Smooth muscle cell of the brain vasculature (primary cell): ENCODE measurements around the gene EXOSC6.
A peak's percentile ranks its signal among the peaks of the same experiment; 100 is the strongest.
"Not testable (repeated sequence)": the region's sequence is repeated elsewhere in the genome, so short reads cannot be mapped to it uniquely, and the experiment has no call there.

ENCODE experiments used
- DNase-seq: peaks from one replicate; pipeline ENCODE4 v3.0.0-alpha.2; 2012; ENCODE audit warnings: low read depth, low spot score

Gene EXOSC6

GRCh38 chr16:70251629-70252354, at the start of gene EXOSC6:
TSS of gene EXOSC6 (minus strand) at chr16:70251940. CDS start at chr16:70251900, 40 bp downstream.
- peak; percentile 86 for DNase-seq

GRCh38 chr16:70301121-70301520, 49.4 kb upstream of the EXOSC6 start:
- DNase-seq: no peak

DNA sequence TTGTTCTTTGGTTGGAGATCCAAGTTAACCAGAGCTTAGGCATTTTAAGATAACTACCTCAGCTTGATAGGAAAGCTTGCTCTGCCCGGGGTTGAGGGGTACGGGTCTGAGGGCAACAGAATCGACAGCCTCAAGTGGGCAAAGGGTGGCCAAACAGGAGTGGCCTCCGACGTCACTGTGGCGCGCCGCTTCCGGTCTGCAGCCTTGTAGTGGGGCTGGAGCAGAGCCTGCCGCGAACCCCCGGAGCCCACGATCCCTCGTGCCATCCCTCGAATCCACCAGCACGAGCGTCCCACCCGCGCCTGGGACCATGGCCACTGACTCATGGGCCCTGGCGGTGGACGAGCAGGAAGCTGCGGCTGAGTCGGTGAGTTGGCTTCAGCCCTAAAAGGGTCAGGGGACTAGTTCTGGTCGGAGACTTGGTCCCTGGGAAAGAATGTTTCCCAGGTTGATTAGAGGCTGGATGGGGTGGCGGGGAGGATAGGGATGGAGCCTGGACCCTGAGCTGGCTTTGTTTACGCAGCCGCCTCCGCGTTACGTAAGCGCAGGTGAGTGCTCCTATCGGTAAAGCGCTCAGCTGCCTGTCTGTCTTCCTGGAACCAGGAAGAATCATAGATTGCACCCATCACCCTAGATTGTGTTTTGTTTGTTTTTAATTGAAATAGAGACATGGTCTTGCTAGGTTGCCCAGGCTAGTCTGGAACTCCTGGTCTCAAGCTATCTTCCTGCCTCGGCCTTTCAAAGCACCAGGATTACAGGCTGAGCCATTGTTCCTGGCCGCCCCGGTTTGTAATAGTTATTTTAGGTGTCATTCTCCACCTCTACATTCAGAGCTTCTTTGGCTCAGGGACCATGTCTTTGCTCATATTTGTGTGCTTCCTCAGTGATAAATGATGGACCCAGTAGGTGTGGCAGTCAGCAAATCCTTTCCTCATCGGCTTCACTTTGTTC, 47.5 kb upstream of the EXOSC6 start, which contains the start of gene DDX19B:
TSS of gene DDX19B (plus strand) at position 199 of the 951 bp plus-strand sequence. CDS start at position 311, 112 bp downstream.
- DNase-seq: peak; percentile 13

DNA sequence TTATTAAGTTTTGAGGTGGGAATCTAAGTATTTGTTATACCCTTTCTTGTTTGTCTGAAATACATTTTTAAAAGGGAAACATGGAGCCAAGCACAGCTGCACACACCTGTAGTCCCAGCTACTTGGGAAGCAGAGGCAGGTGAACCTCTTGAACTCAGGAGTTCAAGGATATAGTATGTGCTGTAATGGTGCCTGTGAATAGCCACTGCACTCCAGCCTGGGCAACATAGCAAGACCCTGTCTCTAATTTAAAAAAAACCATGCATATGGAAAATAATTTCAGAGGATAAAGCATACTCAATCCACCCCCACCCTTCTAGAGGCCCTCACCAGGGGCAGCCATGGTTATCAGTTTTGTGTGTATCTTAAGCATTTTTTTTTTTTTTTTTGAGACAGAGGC, 43.9 kb upstream of the EXOSC6 start:
- DNase-seq: no peak

- no peak for DNase-seq
Measured at GRCh38 chr16:70294385-70295025, 42.8 kb upstream of the EXOSC6 start.

GRCh38 chr16:70292148-70292547, 40.4 kb upstream of the EXOSC6 start:
- not testable (repeated sequence) for DNase-seq

GRCh38 chr16:70290949-70291519, 39.3 kb upstream of the EXOSC6 start:
- no peak for DNase-seq

GRCh38 chr16:70289229-70290094, 37.7 kb upstream of the EXOSC6 start, which contains the start of gene AARS1:
TSS of gene AARS1 (minus strand) at chr16:70289506. CDS start at chr16:70282763, 6,743 bp downstream.
- DNase-seq: peak; percentile 99

GRCh38 chr16:70287304-70287971, 35.7 kb upstream of the EXOSC6 start:
- DNase-seq: not testable (repeated sequence)

DNA sequence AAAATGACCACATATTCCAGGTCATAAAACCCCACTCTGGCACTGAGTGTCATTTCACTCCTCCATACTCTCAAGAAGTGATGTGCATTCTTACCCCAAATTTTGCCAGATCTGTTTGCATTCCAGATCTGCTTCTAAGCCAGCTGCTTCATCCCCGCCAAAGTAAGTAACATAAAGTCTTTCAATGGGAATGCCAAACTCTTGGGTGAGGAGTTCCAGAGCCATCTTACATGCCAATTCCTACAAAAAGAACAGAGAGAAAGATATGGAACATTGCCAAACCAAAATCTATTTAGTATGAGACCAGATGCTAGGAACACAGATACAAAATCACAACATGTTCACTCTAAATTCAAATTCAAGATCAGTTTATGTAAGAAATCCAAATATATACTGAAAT, 24.7 kb upstream of the EXOSC6 start:
- DNase-seq: no peak

DNA sequence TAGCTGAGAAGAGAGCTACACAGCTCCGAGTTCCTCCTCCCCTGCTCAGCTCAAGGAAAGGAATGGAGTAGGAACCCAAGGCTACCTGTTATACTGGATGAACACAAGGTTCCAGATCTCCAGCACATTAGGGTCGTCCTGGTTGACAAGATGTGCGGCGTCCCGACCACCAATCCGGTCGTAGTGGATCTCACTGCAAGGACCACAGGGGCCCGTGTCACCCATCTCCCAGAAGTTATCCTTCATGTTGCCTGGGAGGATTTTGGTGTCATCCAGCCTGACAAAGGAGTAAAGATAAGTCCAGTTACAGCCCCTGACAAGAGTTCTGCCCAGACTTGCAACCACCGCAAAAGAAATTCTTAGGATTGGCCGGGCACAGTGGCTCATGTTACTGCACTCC, 20.0 kb upstream of the EXOSC6 start:
- DNase-seq: no peak

DNA sequence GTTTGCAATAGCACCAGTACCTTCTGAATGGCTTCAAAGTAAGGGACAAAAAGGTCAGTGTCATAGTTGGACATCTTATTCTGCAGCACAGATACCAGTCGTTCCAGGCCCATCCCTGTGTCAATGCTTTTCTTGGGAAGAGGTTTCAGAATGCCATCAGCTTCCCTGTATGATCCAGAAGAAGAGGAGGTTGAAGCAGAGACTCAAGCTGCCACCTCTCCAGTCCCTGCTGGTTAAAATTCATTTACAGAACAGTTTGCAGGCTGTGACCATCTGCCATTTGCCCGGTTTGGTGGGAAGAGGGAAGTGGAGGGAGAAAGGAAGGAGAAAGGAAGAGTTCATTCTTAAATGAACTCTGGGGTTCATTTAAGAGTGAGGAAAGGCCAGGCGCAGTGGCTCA, 18.4 kb upstream of the EXOSC6 start:
- no peak for DNase-seq

DNA sequence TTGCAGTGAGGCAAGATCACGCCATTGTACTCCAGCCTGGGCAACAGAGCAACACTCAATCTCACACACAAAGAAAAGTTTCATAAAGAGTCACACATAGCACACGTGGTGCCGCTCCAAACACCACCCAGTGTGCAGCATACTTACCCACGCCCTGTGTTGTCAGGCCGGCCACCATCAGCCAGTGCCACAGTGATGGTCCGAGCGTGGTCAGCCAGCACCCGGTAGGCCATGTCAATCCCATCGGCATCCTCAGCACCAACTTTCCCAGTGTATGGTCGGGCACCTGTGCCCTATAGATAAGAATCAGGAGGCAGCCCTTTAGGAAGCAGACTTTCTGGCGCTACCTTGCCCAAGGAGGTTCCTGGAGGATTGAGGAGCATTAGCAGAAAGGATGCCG, 17.7 kb upstream of the EXOSC6 start:
- DNase-seq: no peak

DNA sequence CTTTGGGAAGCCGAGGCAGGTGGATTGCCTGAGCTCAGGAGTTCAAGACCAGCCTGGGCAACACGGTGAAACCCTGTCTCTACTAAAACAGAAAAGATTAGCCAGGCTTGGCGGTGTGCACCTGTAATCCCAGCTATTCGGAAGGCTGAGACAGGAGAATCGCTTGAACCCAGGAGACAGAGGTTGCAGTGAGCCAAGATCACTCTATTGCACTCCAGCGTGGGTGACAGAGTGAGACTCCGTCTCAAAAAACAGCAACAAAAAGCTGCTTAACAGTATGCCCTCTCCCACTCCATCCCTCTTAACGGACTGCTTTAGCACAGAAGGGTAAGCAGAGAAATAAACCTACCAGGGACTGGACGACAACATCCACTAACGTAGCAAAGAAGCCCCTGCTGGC, 16.2 kb upstream of the EXOSC6 start:
- DNase-seq: not testable (repeated sequence)

DNA sequence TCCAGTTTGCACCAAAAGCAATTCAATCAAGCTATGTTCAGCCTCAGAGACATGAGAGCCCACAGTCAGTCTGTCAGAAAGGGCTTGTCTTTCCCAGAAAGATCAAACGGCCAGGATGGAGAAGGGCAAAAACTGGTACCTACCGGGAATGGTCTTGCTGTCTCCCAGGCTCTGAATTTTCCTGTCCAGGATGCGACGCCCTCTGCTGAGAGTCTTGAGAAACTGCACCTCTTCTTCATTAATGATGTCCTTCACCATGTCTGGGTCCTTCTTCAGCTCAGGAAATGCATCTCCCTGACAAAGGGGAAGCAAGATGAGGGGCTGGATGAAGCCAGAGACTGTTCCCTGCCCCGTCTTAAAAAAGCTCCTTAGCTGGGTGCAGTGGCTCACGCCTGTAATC, 15.8 kb upstream of the EXOSC6 start:
- DNase-seq: no peak

DNA sequence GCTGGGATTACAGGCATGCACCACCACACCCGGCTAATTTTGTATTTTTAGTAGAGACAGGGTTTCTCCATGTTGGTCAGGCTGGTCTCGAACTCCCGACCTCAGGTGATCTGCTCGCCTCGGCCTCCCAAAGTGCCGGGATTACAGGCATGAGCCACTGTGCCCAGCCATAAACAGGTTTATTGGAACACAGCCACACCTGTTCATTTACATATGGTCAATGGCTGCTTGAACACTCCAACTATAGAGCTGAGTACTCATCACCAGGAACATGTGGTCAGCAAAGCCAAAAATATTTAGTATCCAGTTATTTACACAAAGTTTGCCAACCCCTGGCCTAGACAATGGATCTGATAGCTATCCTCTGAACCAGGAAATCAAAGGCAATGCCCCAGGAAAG, 8.2 kb upstream of the EXOSC6 start:
- DNase-seq: not testable (repeated sequence)

GRCh38 chr16:70258946-70259345, 7.2 kb upstream of the EXOSC6 start:
- no peak for DNase-seq

- no peak for DNase-seq
Measured at GRCh38 chr16:70258065-70258464, 6.3 kb upstream of the EXOSC6 start.

DNA sequence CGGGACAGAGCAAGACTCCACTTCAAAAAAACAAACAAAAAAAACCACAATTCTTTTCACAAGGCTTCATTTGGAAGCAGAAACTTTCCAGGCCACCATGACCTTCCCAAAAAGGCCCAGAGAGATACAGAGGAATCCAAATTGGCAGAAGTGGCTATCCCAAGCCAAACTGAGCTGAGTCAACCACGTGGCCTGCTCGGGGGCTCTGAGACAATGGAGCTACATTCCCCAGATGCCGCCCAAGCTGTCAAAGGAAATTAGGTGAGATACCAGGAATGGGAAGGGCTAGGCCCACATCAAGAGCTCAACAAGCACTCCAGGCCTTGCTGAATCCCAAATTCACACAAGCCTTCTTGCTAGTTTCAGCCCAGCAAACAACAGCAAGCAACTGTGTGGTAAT, 5.7 kb upstream of the EXOSC6 start:
- no peak for DNase-seq

- DNase-seq: no peak
Measured at GRCh38 chr16:70255574-70255973, 3.8 kb upstream of the EXOSC6 start.
